ENCODE data around the gene SLC9A8.

GRCh38 chr20:49919009-49919408, 106.4 kb downstream of the SLC9A8 start:
- TF ChIP-seq CTCF (IDR thresholded peaks at IDR 0.05; ENCODE audit: insufficient read depth, low read length): no peak
- TF ChIP-seq POLR2AphosphoS5 (IDR thresholded peaks at IDR 0.05; ENCODE audit: low read depth): no peak
- TF ChIP-seq GABPA (IDR thresholded peaks at IDR 0.05; ENCODE audit: low read depth): no peak
- no peak for TF ChIP-seq REST (IDR thresholded peaks at IDR 0.05; ENCODE audit: insufficient replicate concordance, low read depth)

Measured in HL-60 (cell line).